HepG2 (cell line): ENCODE data around the gene CAMSAP2. TPM values are rescaled to one million over a fixed set of nuclear protein-coding genes. Genes with fewer than 3 reads are reported as not detected.

ENCODE experiments used
- CAMTA2 ChIP-seq: sonication (generic); formaldehyde crosslinking; IDR thresholded peaks from 2 replicates; pipeline ENCODE4 v1.4.0; 2020; ENCODE audit warnings: mild to moderate bottlenecking, missing genetic modification reagents, borderline replicate concordance
- ELF1 ChIP-seq: sonication (generic); formaldehyde crosslinking; IDR thresholded peaks from 2 replicates; pipeline ENCODE4 v1.4.0; 2020; ENCODE audit warnings: missing genetic modification reagents
- FOXA3 ChIP-seq: IDR thresholded peaks from 2 replicates; pipeline ENCODE4 v1.6.1; 2016; ENCODE audit warnings: missing genetic modification reagents, missing compliant biosample characterization
- GATA4 ChIP-seq: sonication (generic); IDR thresholded peaks from 2 replicates; pipeline ENCODE4 v1.6.1; 2016; ENCODE audit warnings: antibody characterized with exemption, low read depth, borderline replicate concordance
- GZF1 ChIP-seq: sonication (generic); formaldehyde crosslinking; IDR thresholded peaks from 2 replicates; pipeline ENCODE4 v1.5.1; 2020; ENCODE audit warnings: mild to moderate bottlenecking, missing genetic modification reagents
- HDAC2 ChIP-seq: sonication (generic); formaldehyde crosslinking; IDR thresholded peaks from 2 replicates; pipeline ENCODE4 v1.4.0; 2020; ENCODE audit warnings: missing genetic modification reagents
- KDM5B ChIP-seq: sonication (generic); formaldehyde crosslinking; IDR thresholded peaks from 2 replicates; pipeline ENCODE4 v1.4.0; 2020; ENCODE audit warnings: missing genetic modification reagents, mild to moderate bottlenecking, borderline replicate concordance
- KLF6 ChIP-seq: IDR thresholded peaks from 2 replicates; pipeline ENCODE4 v1.8.0; 2016; ENCODE audit warnings: missing biosample characterization, missing genetic modification reagents
- MATR3 ChIP-seq: sonication (generic); formaldehyde crosslinking; IDR thresholded peaks from 2 replicates; pipeline ENCODE4 v1.4.0; 2020; ENCODE audit warnings: missing genetic modification reagents
- MEIS1 ChIP-seq: sonication (generic); formaldehyde crosslinking; IDR thresholded peaks from 2 replicates; pipeline ENCODE4 v1.9.0; 2021; ENCODE audit warnings: mild to moderate bottlenecking, missing genetic modification reagents, moderate library complexity, borderline replicate concordance
- MXI1 ChIP-seq: IDR thresholded peaks from 3 replicates; pipeline ENCODE4 v1.6.1; 2012; ENCODE audit warnings: low read depth, low read length, inconsistent platforms, borderline replicate concordance
- NFE2 ChIP-seq: sonication (generic); formaldehyde crosslinking; IDR thresholded peaks from 2 replicates; pipeline ENCODE4 v1.4.0; 2020; ENCODE audit warnings: missing genetic modification reagents
- RARA ChIP-seq: IDR thresholded peaks from 2 replicates; pipeline ENCODE4 v1.6.1; 2016; ENCODE audit warnings: missing genetic modification reagents, missing compliant biosample characterization
- RBM39 ChIP-seq: fragments of 200-400 bp; formaldehyde crosslinking; IDR thresholded peaks from one replicate; pipeline ENCODE4 v1.6.1; 2018; ENCODE audit warnings: antibody characterized with exemption, mild to moderate bottlenecking, low read depth, low read length; ENCODE audit not compliant: poor library complexity, severe bottlenecking
- SMAD3 ChIP-seq: sonication (generic); formaldehyde crosslinking; IDR thresholded peaks from 2 replicates; pipeline ENCODE4 v1.4.0; 2020; ENCODE audit warnings: missing genetic modification reagents
- SMARCC2 ChIP-seq: fragments of 450-650 bp; IDR thresholded peaks from 2 replicates; pipeline ENCODE4 v1.6.1; 2017; ENCODE audit warnings: antibody characterized with exemption, mild to moderate bottlenecking
- TBP ChIP-seq: sonication (generic); formaldehyde crosslinking; IDR thresholded peaks from 2 replicates; pipeline ENCODE4 v1.5.0; 2020; ENCODE audit warnings: missing genetic modification reagents
- XBP1 ChIP-seq: sonication (generic); formaldehyde crosslinking; IDR thresholded peaks from 2 replicates; pipeline ENCODE4 v1.5.0; 2020; ENCODE audit warnings: missing genetic modification reagents
- ZBTB43 ChIP-seq: sonication (generic); formaldehyde crosslinking; conservative IDR thresholded peaks from 2 replicates; pipeline ENCODE4 v1.4.0; 2020; ENCODE audit warnings: missing genetic modification reagents
- ZFP1 ChIP-seq: IDR thresholded peaks from 2 replicates; pipeline ENCODE4 v1.6.1; 2016
- ZMYM4 ChIP-seq: sonication (generic); formaldehyde crosslinking; IDR thresholded peaks from 2 replicates; pipeline ENCODE4 v1.8.1; 2023; ENCODE audit warnings: mild to moderate bottlenecking, missing genetic modification reagents
- ZNF260 ChIP-seq: sonication (generic); formaldehyde crosslinking; IDR thresholded peaks from 2 replicates; pipeline ENCODE4 v1.4.0; 2020; ENCODE audit warnings: missing genetic modification reagents, low read depth, mild to moderate bottlenecking, borderline replicate concordance
- ZNF274 ChIP-seq: sonication (generic); formaldehyde crosslinking; IDR thresholded peaks from 2 replicates; pipeline ENCODE4 v1.5.1; 2020; ENCODE audit warnings: mild to moderate bottlenecking, missing genetic modification reagents
- ZNF577 ChIP-seq: sonication (generic); formaldehyde crosslinking; IDR thresholded peaks from 2 replicates; pipeline ENCODE4 v1.4.0; 2020; ENCODE audit warnings: mild to moderate bottlenecking, low read depth, missing genetic modification reagents, borderline replicate concordance
- ZNF678 ChIP-seq: sonication (generic); formaldehyde crosslinking; IDR thresholded peaks from 2 replicates; pipeline ENCODE4 v1.4.0; 2020; ENCODE audit warnings: mild to moderate bottlenecking, missing genetic modification reagents
- ZNF768 ChIP-seq: sonication (generic); formaldehyde crosslinking; IDR thresholded peaks from 2 replicates; pipeline ENCODE4 v1.4.0; 2020; ENCODE audit warnings: missing genetic modification reagents
- ZNF773 ChIP-seq: sonication (generic); formaldehyde crosslinking; IDR thresholded peaks from 2 replicates; pipeline ENCODE4 v1.4.0; 2020; ENCODE audit warnings: missing genetic modification reagents, borderline replicate concordance
- ZNF776 ChIP-seq: sonication (generic); formaldehyde crosslinking; IDR thresholded peaks from 2 replicates; pipeline ENCODE4 v1.4.0; 2020; ENCODE audit warnings: mild to moderate bottlenecking, missing genetic modification reagents
- polyA plus RNA-seq, 8 experiments: library from polyadenylated mRNA; depleted of rRNA in 3 of 8; stranded (reverse) in 7 of 8; unstranded in 1 of 8; fragments of >200 nt; fragmentation: Illumina TruSeq in 4 of 8; extraction: Trizol in 4 of 8; gene quantifications; 2 replicates each; pipeline versions ENCODE4 v1.2.1 to v1.2.3, GENCODE V29; 2011 to 2016; ENCODE audit warnings: low read depth in 4 of 8, missing spikeins in 1 of 8, mixed read lengths in 1 of 8; ENCODE audit not compliant: insufficient read depth in 1 of 8
- total RNA-seq, 5 experiments: library from RNA; depleted of rRNA; stranded (reverse); fragments of >200 nt; fragmentation: Illumina TruSeq; extraction: Trizol; gene quantifications; 2 replicates each; pipeline ENCODE4 v1.2.3, GENCODE V29; 2016; ENCODE audit warnings: low read depth in 1 of 5
- TF ChIP-seq, protein P1 (sequence below): sonication (generic); formaldehyde crosslinking; conservative IDR thresholded peaks from 2 replicates; pipeline ENCODE4 v1.8.1; 2023; ENCODE audit warnings: missing genetic modification reagents

Gene CAMSAP2
- total and polyA plus RNA-seq, 2 of the 13 experiments (the other 11 are each of a cell fraction or from before 2014, with no cell fraction given) = 3.4 to 8.2 TPM

DNA sequence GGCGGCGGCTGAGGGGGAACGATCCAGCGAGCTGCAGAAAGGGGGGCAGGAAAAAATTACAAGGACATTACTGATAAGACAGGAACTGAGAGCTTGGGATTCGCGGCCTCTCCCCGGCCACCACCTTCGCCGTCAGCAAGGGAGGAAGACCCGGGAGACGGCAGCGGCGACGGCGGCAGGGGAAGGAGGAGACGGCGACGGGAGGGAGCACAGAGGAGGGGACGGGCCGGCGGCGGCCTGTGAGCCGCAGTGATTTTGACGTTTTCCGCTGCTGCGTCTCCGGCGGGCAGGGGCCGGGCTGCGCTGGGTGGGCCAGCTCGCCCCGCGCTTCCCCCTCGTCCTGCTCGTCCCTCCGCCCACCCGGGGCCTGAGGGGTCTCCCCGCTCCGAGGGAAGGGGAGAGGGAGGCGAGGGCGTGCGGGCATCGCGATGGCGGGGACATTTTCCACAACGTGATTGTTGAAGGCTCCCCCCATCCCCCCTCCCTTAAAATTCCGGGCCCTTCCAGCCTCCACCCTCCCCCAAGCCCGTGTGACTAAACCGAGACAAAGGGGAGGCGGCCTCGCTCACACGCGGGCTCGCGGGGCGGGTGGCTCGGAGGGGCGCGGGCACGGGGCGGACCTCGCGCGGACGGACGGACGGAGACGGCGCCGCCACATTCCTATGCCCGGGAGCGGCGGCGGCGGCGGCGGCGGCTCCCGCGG lies 407 bp downstream of the CAMSAP2 start (continued):
- TF ChIP-seq ZMYM4 (CRISPR knock-in tag) = peak; percentile 40; the same call in 1 of the 2 replicates
- TF ChIP-seq MATR3 (CRISPR knock-in tag) = no peak
- no peak for TF ChIP-seq ZNF577 (CRISPR knock-in tag)
- peak; percentile 76 for TF ChIP-seq RBM39
- peak; percentile 41; the same call in 1 of the 2 replicates for TF ChIP-seq ZNF768 (CRISPR knock-in tag)
- TF ChIP-seq ELF1 = 0 out of 2 replicates have a peak, but pooled peaks have one; percentile 14
- TF ChIP-seq, protein P1, sequence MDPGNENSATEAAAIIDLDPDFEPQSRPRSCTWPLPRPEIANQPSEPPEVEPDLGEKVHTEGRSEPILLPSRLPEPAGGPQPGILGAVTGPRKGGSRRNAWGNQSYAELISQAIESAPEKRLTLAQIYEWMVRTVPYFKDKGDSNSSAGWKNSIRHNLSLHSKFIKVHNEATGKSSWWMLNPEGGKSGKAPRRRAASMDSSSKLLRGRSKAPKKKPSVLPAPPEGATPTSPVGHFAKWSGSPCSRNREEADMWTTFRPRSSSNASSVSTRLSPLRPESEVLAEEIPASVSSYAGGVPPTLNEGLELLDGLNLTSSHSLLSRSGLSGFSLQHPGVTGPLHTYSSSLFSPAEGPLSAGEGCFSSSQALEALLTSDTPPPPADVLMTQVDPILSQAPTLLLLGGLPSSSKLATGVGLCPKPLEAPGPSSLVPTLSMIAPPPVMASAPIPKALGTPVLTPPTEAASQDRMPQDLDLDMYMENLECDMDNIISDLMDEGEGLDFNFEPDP (CRISPR knock-in tag) = no peak
- no peak for TF ChIP-seq ZNF260 (CRISPR knock-in tag)
- peak; percentile 81 for TF ChIP-seq KDM5B (CRISPR knock-in tag)
- no peak for TF ChIP-seq XBP1
- TF ChIP-seq ZNF678 = no peak
- 0 out of 2 replicates have a peak, but pooled peaks have one; percentile 12 for TF ChIP-seq SMAD3
- 0 out of 3 replicates have a peak, but pooled peaks have one; percentile 9 for TF ChIP-seq MXI1
- peak; percentile 30; the same call in 1 of the 2 replicates for TF ChIP-seq GATA4
- no peak for TF ChIP-seq FOXA3 (CRISPR knock-in tag)
- no peak for TF ChIP-seq ZBTB43 (CRISPR knock-in tag)
- no peak for TF ChIP-seq TBP
- TF ChIP-seq KLF6 (CRISPR knock-in tag) = 0 out of 2 replicates have a peak, but pooled peaks have one; percentile 27
- TF ChIP-seq GZF1 (CRISPR knock-in tag) = no peak; the same call in 1 of the 2 replicates
- TF ChIP-seq SMARCC2 = no peak
- TF ChIP-seq HDAC2 (CRISPR knock-in tag) = no peak; the same call in none of the 2 replicates
- no peak for TF ChIP-seq MEIS1 (CRISPR knock-in tag)
- TF ChIP-seq CAMTA2 (CRISPR knock-in tag) = no peak
- no peak for TF ChIP-seq NFE2
- peak; percentile 67; the same call in 1 of the 2 replicates for TF ChIP-seq ZNF274 (CRISPR knock-in tag)
- peak; percentile 71; the same call in 1 of the 2 replicates for TF ChIP-seq ZNF776
- TF ChIP-seq ZNF773 (CRISPR knock-in tag) = no peak
- TF ChIP-seq RARA (CRISPR knock-in tag) = 0 out of 2 replicates have a peak, but pooled peaks have one; percentile 4
- no peak for TF ChIP-seq ZFP1 (CRISPR knock-in tag)
